NOMO-1 treated with dmso at 0.1 percent for 144 hours (cell line): ENCODE measurements around the gene FCER1G.
"Not testable (repeated sequence)": the region's sequence is repeated elsewhere in the genome, so short reads cannot be mapped to it uniquely, and the experiment has no call there.

ENCODE experiments used
- DNase-seq: peaks from one replicate; lab custom pipeline; 2025; ENCODE audit not compliant: unreplicated experiment; lab: John Stamatoyannopoulos, UW

The FCER1G gene

GRCh38 chr1:161227196-161227871 lies 12.2 kb downstream of the FCER1G start:
- peak; percentile 83 for DNase-seq

- DNase-seq = no peak
These were observed 12.9 kb downstream of the FCER1G start for GRCh38 chr1:161228032-161228431.

- no peak for DNase-seq
These were observed 14.8 kb downstream of the FCER1G start for GRCh38 chr1:161229896-161230295.

GRCh38 chr1:161230762-161231161 lies 15.7 kb downstream of the FCER1G start:
- no peak for DNase-seq

- DNase-seq = no peak
These were observed 18.0 kb downstream of the FCER1G start for GRCh38 chr1:161233102-161233501.

GRCh38 chr1:161235957-161236775 lies 21.1 kb downstream of the FCER1G start:
- DNase-seq = no peak

GRCh38 chr1:161238039-161238473 lies 23.0 kb downstream of the FCER1G start, which contains the start of gene NR1I3:
TSS of gene NR1I3 (minus strand) at chr1:161238203. CDS start at chr1:161236565, 1,638 bp downstream.
- DNase-seq = no peak

DNA sequence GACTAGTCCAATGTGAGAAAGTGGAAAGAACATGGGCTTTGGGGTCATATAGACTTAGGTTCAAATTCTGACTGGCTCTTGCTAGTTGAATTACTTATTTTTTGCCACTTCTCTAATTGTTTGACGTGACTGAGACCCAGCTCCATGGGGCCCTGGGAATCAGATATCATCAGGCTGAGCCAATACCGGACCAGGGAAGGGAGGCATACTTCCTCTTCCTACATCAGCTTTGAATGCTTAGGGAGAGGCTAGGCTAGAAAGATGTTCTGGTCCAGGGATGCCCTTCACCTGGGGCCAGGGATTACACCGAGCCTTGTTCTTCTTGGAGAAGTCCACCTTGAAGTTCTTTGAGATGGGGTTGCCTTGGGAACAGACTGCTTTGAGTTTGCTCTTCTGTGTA lies 26.6 kb downstream of the FCER1G start:
- peak; percentile 9 for DNase-seq

DNA sequence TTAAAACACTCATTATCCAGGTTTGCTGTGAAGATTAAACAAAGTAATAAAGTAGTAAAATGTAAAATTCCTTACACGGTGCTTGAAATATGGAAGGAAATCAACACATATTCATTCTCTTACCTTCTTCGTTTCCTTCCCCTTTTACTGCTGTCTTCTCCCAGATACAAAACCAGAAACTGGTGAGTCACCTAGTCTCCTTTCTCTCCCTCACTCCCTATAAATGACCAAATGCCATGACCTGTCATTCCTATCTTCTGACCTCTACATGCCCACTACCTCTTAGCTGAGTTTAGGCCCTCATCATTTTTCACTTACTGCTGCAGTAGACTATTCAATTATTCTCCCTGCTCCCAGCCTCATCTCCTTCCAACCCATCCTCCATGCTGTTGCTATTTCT lies 27.2 kb downstream of the FCER1G start:
- peak; percentile 6 for DNase-seq

GRCh38 chr1:161244888-161245287 lies 29.8 kb downstream of the FCER1G start:
- no peak for DNase-seq

DNA sequence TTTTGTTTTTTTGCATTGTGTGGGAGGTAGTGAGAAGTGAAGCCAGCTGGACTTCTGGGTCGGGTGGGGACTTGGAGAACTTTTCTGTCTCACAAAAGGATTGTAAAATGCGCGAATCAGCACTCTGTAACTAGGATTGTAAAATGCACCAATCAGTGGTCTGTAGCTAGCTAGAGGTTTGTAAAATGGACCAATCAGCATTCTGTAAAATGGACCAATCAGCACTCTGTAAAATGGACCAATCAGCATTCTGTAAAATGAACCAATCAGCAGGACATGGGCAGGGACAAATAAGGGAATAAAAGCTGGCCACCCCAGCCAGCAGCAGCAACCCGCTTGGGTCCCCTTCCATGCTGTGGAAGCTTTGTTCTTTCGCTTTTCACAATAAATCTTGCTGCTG lies 35.0 kb downstream of the FCER1G start:
- DNase-seq = not testable (repeated sequence)

- no peak for DNase-seq
These were observed 35.7 kb downstream of the FCER1G start for GRCh38 chr1:161250829-161251228.

DNA sequence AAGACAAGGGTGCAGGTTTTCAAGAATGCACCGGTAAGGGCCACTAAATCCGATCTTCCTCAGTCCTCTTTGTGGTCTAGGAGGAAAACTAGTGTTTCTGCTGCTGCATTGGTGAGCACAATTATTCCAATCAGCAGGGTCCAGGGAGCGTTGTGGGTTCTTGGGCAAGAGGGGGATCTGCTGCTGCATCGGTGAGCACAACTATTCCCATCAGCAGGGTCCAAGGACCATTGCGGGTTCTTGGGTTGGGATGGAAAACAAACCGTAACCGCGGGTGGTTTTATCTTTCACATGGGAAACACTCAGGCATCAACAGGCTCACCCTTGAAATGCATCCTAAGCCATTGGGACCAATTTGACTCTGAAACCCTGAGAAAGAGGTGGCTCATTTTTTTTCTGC lies 36.5 kb downstream of the FCER1G start:
- DNase-seq = no peak

- not testable (repeated sequence) for DNase-seq
These were observed 40.2 kb downstream of the FCER1G start for GRCh38 chr1:161255302-161255701.

DNA sequence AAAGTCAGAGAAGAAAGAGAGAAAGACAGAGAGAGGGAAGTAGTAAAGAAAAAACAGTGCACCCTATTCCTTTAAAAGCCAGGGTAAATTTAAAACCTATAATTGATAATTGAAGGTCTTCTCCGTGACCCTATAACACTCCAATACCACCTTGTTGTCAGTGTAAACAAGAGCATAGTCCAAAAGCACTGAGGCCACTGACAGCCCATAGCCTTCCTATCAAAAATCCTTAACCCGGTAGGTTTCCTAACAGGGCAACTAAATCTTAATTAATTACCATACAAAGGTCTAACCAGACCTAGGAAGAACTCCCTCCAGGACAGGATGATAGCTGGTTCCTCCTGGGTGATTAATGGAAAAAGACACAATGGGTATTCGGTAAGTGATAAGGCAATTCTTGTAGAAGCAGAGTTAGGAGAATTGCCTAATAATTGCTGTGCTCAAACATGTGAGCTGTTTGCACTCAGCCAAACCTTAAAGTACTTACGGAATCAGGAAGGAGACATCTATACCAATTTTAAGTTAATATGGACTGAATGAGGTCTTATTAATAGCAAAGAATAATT lies 40.9 kb downstream of the FCER1G start:
- DNase-seq = not testable (repeated sequence)

GRCh38 chr1:161257109-161257508 lies 42.0 kb downstream of the FCER1G start:
- DNase-seq = not testable (repeated sequence)

DNA sequence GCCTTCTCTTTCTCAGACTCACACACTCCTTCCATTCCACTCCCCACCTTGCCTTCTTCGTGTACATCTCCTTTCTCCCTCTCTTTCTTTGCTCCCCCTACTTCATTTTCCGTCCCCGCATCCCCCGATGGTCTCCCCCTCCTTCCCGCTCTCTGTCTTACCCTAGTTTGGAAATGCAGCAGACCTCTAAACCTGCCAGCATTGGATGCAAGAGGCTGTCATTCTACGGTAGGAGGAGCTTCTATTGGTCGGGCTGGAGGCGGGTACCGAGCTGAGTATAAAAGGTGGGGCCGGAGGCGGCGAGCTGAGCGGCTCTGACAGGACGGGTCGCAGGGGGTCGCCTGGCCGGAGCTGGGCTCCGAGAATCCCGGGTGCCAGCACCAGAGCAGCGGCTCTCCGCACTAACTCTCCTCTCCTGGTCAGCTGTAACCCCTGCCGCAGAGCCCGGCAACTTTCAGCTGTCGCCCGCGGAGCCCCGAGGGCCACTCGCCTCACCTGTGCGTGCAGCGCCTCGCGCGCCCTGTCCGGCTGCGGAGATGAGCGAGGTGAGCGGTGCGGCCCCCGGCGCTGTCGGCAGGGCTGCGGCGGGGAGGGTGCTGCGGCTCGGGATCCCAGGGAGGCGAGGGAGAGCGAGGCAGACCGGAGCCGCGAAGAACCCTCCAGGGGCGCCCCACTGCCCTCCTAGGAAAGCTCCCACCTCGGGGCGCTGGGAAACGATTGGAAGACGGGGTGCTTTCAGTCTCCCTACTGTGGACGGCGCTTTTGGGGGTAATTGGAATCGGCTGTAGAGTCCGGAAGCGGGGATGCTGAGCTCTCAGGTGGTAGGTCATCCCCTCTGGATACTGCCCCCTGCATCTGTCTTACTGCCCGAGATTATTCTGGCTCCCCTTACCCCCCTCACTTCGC lies 43.6 kb downstream of the FCER1G start, which contains the start of gene PCP4L1:
TSS of gene PCP4L1 (plus strand) at position 307 of the 906 bp plus-strand sequence. CDS start at position 537, 230 bp downstream.
- DNase-seq = no peak

GRCh38 chr1:161259345-161259702 lies 44.2 kb downstream of the FCER1G start:
- DNase-seq = no peak

DNA sequence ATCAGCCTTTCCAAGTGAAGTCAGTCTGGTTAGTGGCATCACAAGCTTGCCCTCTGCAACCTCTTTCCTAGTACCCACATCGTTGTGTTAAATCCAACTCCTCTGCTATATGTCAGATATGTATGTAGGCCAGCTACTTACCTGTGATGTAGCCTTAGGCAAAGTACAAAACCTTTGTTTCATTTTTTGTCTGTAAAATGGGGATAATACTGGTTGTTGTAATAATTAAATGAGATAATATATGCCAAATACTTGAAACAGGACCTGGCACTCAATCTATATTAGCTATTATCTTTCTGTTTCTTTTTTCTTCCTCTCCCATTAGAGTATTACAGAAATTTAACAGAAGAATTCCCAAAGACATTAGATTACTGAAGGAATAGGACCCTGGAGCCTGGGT lies 44.7 kb downstream of the FCER1G start:
- DNase-seq = no peak

DNA sequence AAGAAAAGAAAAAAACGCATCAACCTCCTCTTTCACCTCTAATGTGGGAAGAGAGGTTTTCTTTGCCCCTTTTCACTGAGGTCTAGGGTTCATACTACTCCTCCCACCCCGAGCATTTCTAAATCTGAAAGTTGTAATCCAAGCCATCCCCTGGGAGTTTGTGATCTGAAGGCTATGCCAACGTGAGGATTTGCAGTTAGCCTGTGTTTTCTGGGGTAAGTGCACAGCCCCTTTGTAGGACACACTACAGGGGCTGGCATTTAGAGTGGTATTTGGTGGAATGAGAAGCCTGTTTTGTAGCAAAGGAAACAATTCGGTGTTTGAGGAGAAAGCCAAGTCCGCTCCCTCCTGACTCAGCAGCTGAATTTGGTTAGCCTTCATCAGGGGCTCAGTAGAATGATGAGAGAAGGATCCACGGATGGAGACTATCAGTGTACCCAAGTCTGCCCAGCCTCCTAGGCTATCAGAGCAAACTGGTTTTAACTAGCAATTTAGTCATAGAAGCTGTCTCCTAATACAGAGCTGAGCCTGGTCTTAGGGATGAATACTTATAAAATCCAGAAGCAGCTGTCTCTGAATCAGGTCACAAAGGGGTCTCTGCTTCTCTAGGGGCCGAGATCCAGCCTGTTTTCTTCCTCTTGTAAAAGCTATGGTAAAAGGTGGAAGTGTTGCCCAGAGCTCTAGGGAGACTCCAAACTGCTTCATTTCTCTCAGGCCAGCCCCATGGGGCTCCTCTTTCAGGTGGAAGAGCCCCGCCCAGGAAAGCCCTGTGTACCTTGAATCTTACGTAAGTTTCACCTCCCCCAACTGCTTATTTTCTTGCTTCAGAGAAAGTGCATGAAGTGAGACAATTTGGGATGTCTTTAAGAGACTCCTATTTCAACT lies 45.5 kb downstream of the FCER1G start:
- DNase-seq = no peak
